PC-9 (cell line): Measurements from ENCODE around the gene MEAF6. TPM values are rescaled to one million over a fixed set of nuclear protein-coding genes. Genes with fewer than 3 reads are reported as not detected.

Experiments
- BruUV-seq: library from RNA; stranded (reverse); fragments of 400-500 nt; replicated peaks from 2 replicates; lab custom pipeline; 2021; lab: Mats Ljungman, UMichigan
- CTCF ChIA-PET: fragments of 300-600 bp; sonication (Branson Sonifier 250); formaldehyde crosslinking; loops from one replicate; lab custom pipeline; 2022; ENCODE audit warnings: antibody characterized with exemption; lab: Charles Lee
- POLR2A ChIA-PET: fragments of 300-600 bp; sonication (Branson Sonifier 250); formaldehyde crosslinking; loops from one replicate; lab custom pipeline; 2022; ENCODE audit warnings: antibody characterized with exemption; ENCODE audit not compliant: unreplicated experiment; lab: Charles Lee
- DNase-seq, 2 experiments: peaks; one replicate each; pipeline versions ENCODE4 v3.0.0 to v3.0.0-alpha.2; 2015 to 2022; ENCODE audit warnings: mixed read lengths in 1 of 2
- H2AFZ ChIP-seq: fragments of 200-600 bp; sonication (generic); 2 replicates; pipeline ENCODE4 v1.8.1; 2017; ENCODE audit warnings: antibody characterized with exemption
- H3F3A ChIP-seq: fragments of 200-600 bp; sonication (generic); 2 replicates; pipeline ENCODE4 v1.8.1; 2017; ENCODE audit warnings: antibody characterized with exemption, mild to moderate bottlenecking, low read depth; ENCODE audit not compliant: insufficient read depth
- H3K27ac ChIP-seq: fragments of 200-600 bp; sonication (generic); 2 replicates; pipeline ENCODE4 v1.6.1; 2016; ENCODE audit warnings: mixed run types
- H3K27me3 ChIP-seq: fragments of 200-600 bp; sonication (generic); 2 replicates; pipeline ENCODE4 v1.6.1; 2016; ENCODE audit warnings: low read depth, mixed run types; ENCODE audit not compliant: insufficient read depth
- H3K36me3 ChIP-seq: fragments of 200-600 bp; sonication (generic); 2 replicates; pipeline ENCODE4 v1.6.1; 2016; ENCODE audit warnings: low read depth, mixed run types
- H3K4me1 ChIP-seq: fragments of 200-600 bp; sonication (generic); replicated peaks from 2 replicates; pipeline ENCODE4 v1.6.1; 2016; ENCODE audit warnings: mixed run types; ENCODE audit not compliant: insufficient read depth
- H3K4me2 ChIP-seq: fragments of 200-600 bp; sonication (generic); 2 replicates; pipeline ENCODE4 v1.6.1; 2017; ENCODE audit warnings: mixed run types
- H3K4me3 ChIP-seq: fragments of 200-600 bp; sonication (generic); 2 replicates; pipeline ENCODE4 v1.6.1; 2016; ENCODE audit warnings: mixed run types
- H3K79me2 ChIP-seq: fragments of 200-600 bp; sonication (generic); 2 replicates; pipeline ENCODE4 v1.6.1; 2017; ENCODE audit warnings: low read depth, mixed run types
- H3K9me2 ChIP-seq: fragments of 200-600 bp; sonication (generic); 2 replicates; pipeline ENCODE4 v1.8.1; 2017; ENCODE audit warnings: mild to moderate bottlenecking; ENCODE audit not compliant: insufficient read depth
- H3K9me3 ChIP-seq: fragments of 200-600 bp; sonication (generic); 2 replicates; pipeline ENCODE4 v1.8.1; 2016; ENCODE audit warnings: low read depth; ENCODE audit not compliant: insufficient read depth
- H4K20me1 ChIP-seq: fragments of 200-600 bp; sonication (generic); 2 replicates; pipeline ENCODE4 v1.8.1; 2017; ENCODE audit not compliant: insufficient read depth
- EZH2 ChIP-seq: fragments of 200-600 bp; sonication (generic); IDR thresholded peaks from 2 replicates; pipeline ENCODE4 v1.8.0; 2017; ENCODE audit warnings: antibody characterized with exemption, low read depth
- intact Hi-C: fragments of 100-400 bp; cut with micrococcal nuclease; formaldehyde crosslinking; loops from one replicate; pipeline ENCODE4 v1.10.0; 2022; ENCODE audit not compliant: unreplicated experiment
- total RNA-seq: library from RNA; stranded (reverse); gene quantifications from 2 replicates; pipeline ENCODE4 v1.2.3, GENCODE V29; 2021
- TF ChIP-seq, protein P1 (sequence below): fragments of 200-600 bp; sonication (generic); conservative IDR thresholded peaks from 2 replicates; pipeline ENCODE4 v1.6.1; 2017; ENCODE audit warnings: mixed run types, antibody characterized with exemption, mild to moderate bottlenecking, moderate library complexity

The MEAF6 gene
- total RNA-seq, 1 experiment from 2014 or later = 72.3 TPM

- ChIA-PET CTCF (interaction anchor here (0.6 to 1.1 kb wide), 2 partner anchors 11 to 24 kb away, joined by 3 read pairs; no protein-coding TSS in a partner anchor), POLR2A (interaction anchor here (0.6 to 0.7 kb wide), 3 partner anchors 39 to 361 kb away, joined by 7 to 13 read pairs (median 8); no protein-coding TSS in a partner anchor)
- Histone ChIP-seq H3K9me3 (no peaks in the 10 kb centered on the region), H3F3A (peaks cover 11% of the 10 kb centered on the region), H3K27ac (no peak overlapping the region), H3K36me3 (peaks cover 18% of the 10 kb centered on the region), H3K79me2 (no peaks in the 10 kb centered on the region), H3K9me2 (no peaks in the 10 kb centered on the region), H3K4me3 (no peak overlapping the region), H4K20me1 (no peaks in the 10 kb centered on the region), H3K4me2 (no peak overlapping the region), H3K4me1 (peaks cover 31% of the 10 kb centered on the region), H3K27me3 (no peaks in the 10 kb centered on the region), H2AFZ (no peak overlapping the region)
- DNase-seq = peak; percentile 50 to 78
- BruUV-seq = no TSS peak
- TF ChIP-seq EZH2 = no peak
- TF ChIP-seq, protein P1, sequence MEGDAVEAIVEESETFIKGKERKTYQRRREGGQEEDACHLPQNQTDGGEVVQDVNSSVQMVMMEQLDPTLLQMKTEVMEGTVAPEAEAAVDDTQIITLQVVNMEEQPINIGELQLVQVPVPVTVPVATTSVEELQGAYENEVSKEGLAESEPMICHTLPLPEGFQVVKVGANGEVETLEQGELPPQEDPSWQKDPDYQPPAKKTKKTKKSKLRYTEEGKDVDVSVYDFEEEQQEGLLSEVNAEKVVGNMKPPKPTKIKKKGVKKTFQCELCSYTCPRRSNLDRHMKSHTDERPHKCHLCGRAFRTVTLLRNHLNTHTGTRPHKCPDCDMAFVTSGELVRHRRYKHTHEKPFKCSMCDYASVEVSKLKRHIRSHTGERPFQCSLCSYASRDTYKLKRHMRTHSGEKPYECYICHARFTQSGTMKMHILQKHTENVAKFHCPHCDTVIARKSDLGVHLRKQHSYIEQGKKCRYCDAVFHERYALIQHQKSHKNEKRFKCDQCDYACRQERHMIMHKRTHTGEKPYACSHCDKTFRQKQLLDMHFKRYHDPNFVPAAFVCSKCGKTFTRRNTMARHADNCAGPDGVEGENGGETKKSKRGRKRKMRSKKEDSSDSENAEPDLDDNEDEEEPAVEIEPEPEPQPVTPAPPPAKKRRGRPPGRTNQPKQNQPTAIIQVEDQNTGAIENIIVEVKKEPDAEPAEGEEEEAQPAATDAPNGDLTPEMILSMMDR = no peak
- intact Hi-C loops = no loop called here
These were observed 15.5 kb downstream of the MEAF6 start for GRCh38 chr1:37498872-37499617.

- POLR2A ChIA-PET = no interaction called here
- Histone ChIP-seq H3K4me1 (peaks cover 31% of the 10 kb centered on the region), H4K20me1 (no peaks in the 10 kb centered on the region), H3K9me2 (no peaks in the 10 kb centered on the region), H3K4me3 (no peak overlapping the region), H3K27ac (no peak overlapping the region), H3F3A (peaks cover 16% of the 10 kb centered on the region), H2AFZ (no peak overlapping the region), H3K27me3 (no peaks in the 10 kb centered on the region), H3K9me3 (no peaks in the 10 kb centered on the region), H3K4me2 (no peak overlapping the region), H3K36me3 (peaks cover 19% of the 10 kb centered on the region), H3K79me2 (no peaks in the 10 kb centered on the region)
- DNase-seq = peak; percentile 51 to 73
- intact Hi-C loops = no loop called here
- no TSS peak for BruUV-seq
- CTCF ChIA-PET = interaction anchor here (0.8 kb wide), 1 partner anchor 20 kb away, joined by 3 read pairs; no protein-coding TSS in a partner anchor
- TF ChIP-seq, protein P1 = no peak
- TF ChIP-seq EZH2 = no peak
These were observed 16.7 kb downstream of the MEAF6 start for GRCh38 chr1:37497832-37498231.

DNA sequence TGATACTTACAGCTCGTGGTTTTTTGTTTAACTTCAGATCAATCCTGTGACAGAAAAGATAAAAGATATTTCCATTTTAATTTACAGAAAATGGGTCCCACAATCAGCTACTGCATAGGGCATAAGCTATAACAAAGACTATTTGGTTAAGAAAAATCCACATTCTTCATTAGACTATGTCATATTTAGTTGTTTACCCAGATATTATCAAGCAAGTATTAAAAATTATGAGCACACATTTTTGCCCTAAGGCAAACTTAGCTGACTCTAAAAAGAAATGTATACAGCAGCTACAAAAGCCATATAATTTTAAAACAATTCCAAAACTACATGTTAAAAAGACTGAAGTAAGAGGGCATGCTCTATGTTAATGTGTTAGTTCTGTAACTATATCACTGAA is 18.7 kb downstream of the MEAF6 start:
- Histone ChIP-seq H3K4me2 (peak overlapping the region; percentile 50), H2AFZ (no peak overlapping the region), H3K27me3 (no peaks in the 10 kb centered on the region), H4K20me1 (no peaks in the 10 kb centered on the region), H3K36me3 (peaks cover 12% of the 10 kb centered on the region; the same call in 1 of the 2 replicates), H3K27ac (no peak overlapping the region; the same call in 1 of the 2 replicates), H3F3A (peaks cover 16% of the 10 kb centered on the region), H3K4me3 (no peak overlapping the region), H3K4me1 (peaks cover 31% of the 10 kb centered on the region), H3K79me2 (no peaks in the 10 kb centered on the region), H3K9me2 (no peaks in the 10 kb centered on the region), H3K9me3 (no peaks in the 10 kb centered on the region)
- no peak for TF ChIP-seq EZH2
- TF ChIP-seq, protein P1 = no peak
- POLR2A ChIA-PET = interaction anchor here (0.7 to 0.8 kb wide), 2 partner anchors 9 to 24 kb away, joined by 3 to 4 read pairs; no protein-coding TSS in a partner anchor
- intact Hi-C loops = no loop called here
- BruUV-seq = no TSS peak
- peak in 1 of 2 experiments; percentile 80 for DNase-seq
- CTCF ChIA-PET = interaction anchor here (1.0 to 1.5 kb wide), 2 partner anchors 9 to 42 kb away, joined by 3 to 4 read pairs; no protein-coding TSS in a partner anchor
